HG03521 (cell line): ENCODE results near the gene DVL1.

ENCODE experiments used
- ATAC-seq: cut with Tn5 transposase; IDR thresholded peaks from one replicate; pipeline ENCODE4 v1.9.1; 2021; ENCODE audit warnings: mild to moderate bottlenecking, moderate library complexity; ENCODE audit not compliant: unreplicated experiment

Gene DVL1

GRCh38 chr1:1356796-1357401 is 7.7 kb upstream of the DVL1 start:
- no peak for ATAC-seq

- no peak for ATAC-seq
These were observed 7.1 kb upstream of the DVL1 start for GRCh38 chr1:1356166-1356795.

GRCh38 chr1:1355416-1355815 is 6.2 kb upstream of the DVL1 start:
- ATAC-seq = no peak

- ATAC-seq = no peak
These were observed 5.3 kb upstream of the DVL1 start for GRCh38 chr1:1354271-1355247.

- ATAC-seq = no peak
These were observed 4.4 kb upstream of the DVL1 start for GRCh38 chr1:1353389-1354151.

DNA sequence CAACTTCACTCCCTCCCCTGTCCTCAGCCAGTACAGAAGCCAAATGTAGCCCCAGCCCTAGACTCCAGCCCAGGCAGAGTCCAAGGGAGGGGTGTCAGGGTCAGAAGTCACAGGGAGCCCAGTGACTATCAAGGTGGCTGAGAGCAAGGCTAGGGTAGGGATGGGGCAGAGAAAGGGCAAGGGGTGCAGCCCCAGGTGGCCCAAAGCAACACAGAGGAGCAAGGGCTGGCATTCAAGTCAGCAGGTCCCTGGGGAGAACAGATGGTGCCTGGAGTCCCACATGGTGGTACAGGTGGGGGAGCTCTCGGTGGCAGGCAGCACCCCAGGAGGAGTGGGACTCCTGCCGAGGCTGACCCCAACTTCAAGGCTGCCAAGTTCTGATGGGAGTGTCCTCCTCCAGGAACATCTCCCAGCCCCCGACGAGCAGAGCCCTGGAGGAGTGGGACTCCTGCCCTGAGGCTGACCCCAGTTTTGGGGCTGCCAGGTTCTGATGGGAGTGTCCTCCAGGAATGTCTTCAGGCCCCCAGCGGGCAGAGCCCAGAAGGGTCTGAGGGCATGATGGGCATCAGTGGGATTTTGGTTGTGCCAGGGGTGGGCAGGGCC is 3.7 kb upstream of the DVL1 start:
- ATAC-seq = no peak

DNA sequence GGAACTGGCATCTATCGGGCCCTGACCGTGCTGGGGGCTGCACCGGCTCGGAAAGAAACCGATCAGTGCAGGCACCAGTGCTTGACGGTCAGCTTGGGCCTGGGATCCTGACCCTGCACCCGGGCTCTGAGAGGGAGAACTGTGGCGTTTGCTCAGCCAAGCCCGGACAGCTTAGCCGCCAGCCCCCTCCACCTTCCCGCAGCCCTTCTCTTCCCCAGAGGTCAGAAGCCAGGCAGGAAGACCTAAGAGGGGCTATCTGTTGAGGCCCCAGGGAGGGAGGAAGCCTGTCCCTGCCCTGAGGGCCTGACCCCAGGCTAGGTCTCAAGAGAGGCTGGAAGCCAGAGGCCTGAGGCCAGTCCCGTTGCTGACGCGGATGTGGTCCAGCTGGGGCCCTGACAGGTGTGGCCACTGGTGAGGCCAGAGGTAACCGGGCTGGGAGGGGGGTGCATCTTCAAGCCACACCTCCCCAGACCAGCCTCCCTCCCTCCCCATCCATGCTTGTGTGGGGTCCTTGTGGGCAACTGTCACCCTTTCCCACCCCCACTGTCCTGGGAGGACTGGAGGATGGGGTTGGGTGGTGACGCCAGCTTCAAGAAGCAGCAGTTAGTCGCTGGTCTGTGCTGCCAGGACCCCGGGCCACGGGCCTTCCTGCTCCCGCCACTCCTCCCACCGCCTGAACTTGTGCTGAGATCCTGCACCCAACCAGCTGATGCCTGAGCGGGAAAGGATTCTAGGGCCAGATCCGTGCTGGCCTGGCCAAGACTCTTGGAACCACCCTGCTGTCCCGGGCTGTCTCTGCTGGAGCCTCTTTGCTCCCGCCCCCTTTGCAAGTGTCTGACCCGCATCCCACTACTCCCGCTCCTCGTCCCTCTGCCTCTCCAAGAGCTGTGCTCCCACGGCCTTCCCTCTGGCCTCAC is 2.6 kb upstream of the DVL1 start:
- no peak for ATAC-seq

DNA sequence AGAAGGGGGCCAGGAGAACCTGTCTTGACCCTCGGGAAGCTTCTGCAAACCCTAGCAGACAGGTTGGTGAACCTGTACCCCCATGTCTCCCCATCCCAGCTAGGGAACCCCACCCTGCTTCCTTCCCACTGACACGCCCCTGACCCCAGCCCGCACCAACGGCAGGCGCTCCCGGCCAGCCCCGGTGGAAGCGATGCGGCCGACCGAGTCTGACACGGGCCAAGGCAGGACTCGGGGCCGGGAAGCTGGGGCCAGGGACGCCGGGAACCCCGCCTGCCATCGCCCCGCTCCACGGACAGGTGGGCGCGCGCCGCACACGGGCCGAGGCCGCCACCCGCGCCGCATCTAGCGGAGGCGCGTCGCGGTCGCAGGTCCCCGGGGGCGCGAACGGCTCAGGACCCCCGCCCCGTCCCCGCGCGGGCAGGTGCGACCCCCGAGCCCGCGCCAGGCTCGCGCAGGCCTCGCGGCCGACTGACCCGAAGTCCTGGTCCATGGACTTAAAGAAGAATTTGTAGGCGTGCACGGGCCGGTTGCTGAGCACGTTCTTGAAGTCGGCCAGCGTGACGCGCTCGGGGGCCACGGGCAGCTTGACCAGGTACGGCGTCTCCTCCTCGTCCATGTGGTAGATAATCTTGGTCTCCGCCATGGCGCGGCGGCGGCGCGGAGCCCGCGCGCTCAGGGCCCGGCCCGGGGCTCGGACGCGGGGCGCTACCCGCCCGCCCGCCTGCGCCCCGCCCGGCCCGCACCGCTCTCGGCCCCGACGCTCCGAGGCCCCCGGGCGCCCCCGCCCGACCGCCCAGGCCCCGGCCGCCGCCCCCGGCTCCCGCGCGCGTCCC is 580 bp downstream of the DVL1 start:
- ATAC-seq = peak; percentile 34

DNA sequence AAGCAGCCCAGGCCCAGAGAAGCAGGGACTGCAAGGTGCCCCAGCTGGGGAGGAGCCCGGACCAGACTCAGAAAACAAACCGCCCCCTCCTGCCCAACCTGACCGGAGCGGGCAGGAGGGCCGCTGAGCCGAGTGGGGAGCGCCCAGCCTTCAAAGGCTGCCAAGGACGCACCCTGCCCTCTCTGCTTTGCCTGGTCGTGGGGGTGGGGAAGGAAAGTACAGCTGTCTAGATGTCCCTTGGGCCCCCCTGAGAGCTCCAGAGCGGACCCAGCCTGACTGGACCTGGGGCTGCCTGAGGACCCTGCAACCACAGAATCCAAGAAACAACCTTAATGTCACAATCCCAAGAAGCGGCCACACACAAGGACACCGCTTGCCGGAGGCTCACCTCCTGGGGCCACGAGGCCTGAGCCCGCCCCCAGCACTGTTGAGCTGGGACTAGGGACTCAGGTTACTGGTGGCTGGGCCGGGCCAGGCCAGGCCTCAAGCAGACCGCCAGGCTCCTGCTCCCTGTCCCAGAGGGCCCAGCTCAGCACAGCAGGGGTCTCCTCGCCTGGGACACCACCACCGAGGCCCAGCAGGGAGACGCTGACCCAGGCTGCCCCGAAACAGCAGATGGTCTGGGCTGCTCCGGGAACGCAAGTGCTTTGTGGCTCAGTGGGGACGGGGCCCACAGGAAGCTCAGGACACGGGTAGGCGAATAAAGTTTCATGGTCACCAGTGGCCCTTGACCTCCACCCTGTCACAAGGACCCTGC is 1.4 kb downstream of the DVL1 start:
- ATAC-seq = no peak

- ATAC-seq = no peak
These were observed 2.1 kb downstream of the DVL1 start for GRCh38 chr1:1347026-1347595.

- no peak for ATAC-seq
These were observed 2.7 kb downstream of the DVL1 start for GRCh38 chr1:1346501-1346890.

GRCh38 chr1:1345860-1346500 is 3.2 kb downstream of the DVL1 start:
- ATAC-seq = no peak

DNA sequence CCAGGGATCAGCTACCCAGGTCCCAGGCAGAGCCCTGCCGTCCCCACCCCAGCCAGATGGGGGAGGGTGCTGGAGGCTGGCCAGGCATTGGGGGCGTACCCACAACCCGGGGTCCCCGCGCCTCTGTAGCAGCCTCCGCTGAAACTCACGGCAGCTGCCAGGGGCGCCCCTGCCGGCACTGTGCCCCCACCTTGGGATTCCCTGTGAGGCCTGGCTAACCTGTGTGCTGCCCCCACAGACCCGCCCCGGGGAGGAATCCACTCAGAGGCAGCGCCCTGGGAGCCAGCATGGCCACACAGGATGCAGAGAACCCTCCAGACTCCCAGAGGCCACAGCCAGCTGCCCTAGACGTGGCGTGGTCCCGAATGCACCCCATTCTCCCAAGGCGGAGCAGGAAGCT is 3.8 kb downstream of the DVL1 start:
- no peak for ATAC-seq

DNA sequence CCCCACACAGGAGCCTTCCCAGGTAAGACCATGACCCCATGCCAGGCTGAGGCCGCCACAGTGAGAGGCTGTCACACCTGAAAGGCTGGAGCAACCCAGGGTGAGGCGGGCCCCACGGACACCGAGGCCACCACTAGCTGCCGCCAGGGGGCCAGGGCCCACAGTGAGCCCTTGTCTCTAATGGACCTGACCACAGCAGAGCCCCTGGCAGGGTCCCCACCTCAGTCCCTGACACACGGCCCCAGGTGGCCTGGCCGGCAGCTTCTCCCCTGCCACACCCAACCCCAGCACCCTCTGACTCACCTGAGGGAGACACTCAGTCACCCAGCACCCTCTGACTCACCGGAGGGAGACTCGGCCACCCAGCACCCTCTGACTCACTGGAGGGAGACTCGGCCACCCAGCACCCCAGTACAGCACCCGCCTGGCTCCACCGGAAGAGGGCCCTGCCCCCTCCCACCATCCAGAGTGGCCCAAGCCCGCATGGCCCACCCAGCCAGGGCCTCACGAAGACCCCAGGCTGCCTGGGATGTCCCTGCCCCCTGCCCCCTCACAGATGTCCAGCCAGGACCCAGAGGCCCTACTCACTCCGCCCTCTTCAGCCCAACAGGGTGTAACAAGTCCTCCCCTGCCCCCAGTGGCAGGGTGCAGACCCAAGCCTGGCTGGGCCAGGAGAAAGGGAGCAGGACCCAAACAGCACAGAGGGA is 4.4 kb downstream of the DVL1 start:
- ATAC-seq = no peak

DNA sequence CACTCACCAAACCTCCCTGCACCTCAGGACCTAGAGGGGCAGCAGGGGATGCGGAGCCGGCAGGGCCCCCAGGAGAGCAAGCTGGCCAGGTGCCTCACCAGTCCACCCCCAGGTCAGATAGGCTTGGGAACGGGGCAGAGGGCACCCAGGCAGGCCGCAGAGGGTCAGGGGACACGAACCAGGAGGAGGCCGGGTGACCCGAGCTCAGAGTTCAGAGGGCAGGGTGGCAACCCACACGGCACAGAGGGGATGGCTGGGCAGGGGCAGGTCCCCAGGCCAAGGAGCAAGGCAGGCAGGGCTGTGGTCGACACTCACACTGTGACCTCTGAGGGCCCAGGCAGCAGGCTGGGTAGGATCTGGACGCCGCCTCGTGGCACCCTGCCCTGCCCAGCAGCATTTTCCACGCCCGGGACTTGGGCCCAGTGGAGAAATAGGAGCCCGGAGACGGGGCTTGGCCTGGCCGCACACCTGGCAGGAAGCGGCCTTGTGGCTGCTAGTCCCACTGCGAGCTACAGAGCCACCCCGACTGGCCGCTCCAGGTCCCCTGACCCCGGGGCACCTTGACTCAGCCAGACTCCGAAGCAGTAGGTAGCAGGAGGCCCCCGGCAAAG is 5.3 kb downstream of the DVL1 start:
- no peak for ATAC-seq

GRCh38 chr1:1342584-1343115 is 6.6 kb downstream of the DVL1 start:
- ATAC-seq = no peak
